Stimulated activated memory B cell treated with anti-CD40 and anti-IgM and Interleukin-4, amounts not matched to agents 10 μg/mL and 1 μg/mL and 100 μg/mL, for 72 hours (primary cell): ENCODE data around the gene C19orf38.

Experiments used
- ATAC-seq: fragments of 150-1000 bp; cut with Tn5 transposase; 2 replicates; pipeline ENCODE4 v1.10.0; 2021
- H3K27ac Mint-ChIP-seq: one replicate; pipeline ENCODE4 v1.8.0; 2022; ENCODE audit warnings: mild to moderate bottlenecking, mixed read lengths
- H3K27me3 Mint-ChIP-seq: one replicate; pipeline ENCODE4 v1.8.0; 2022; ENCODE audit warnings: mixed read lengths
- H3K36me3 Mint-ChIP-seq: one replicate; pipeline ENCODE4 v1.8.0; 2022; ENCODE audit warnings: mixed read lengths
- H3K4me1 Mint-ChIP-seq: one replicate; pipeline ENCODE4 v1.8.0; 2022; ENCODE audit warnings: mixed read lengths
- H3K4me3 Mint-ChIP-seq: one replicate; pipeline ENCODE4 v1.8.0; 2022; ENCODE audit warnings: mild to moderate bottlenecking, moderate library complexity, mixed read lengths
- H3K9me3 Mint-ChIP-seq: one replicate; pipeline ENCODE4 v1.8.0; 2022; ENCODE audit warnings: mixed read lengths

C19orf38 gene

DNA sequence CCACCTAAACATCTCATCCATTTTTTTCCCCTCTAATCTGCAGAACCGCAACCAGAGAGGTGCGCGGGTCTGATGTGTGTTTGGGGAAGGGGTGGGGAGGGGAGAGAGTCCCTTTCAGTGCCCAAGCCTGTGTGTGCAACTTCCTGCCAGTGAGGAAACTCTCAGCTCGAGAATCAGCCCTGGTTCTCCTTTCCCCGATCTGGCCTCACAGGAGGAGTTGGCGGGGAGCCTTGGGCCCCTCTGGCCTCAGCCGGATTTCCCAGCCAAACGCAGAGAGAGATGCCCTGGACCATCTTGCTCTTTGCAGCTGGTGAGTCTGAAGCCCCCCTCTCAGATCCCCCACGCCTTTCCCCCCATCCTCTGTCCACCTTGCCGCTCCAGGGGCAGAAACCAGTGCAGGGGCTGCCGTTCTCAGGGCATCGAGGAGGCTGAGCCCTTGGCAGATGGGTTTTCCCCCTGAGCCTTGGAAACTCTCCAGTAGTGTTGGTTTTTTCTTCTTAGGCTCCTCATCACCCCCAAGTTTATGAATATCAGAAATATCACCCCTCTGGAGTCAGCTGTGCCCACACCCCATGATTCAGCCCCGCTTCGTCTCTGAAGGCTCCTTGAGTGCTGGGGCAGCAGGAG, at the start of gene C19orf38:
TSS of gene C19orf38 (plus strand) at position 186 of the 627 bp plus-strand sequence. CDS start at position 280, 94 bp downstream.
- H3K9me3 Mint-ChIP-seq, result peaks cover 5% of the 10 kb centered on the region
- peak within 1 kb of the TSS; percentile 9 for H3K4me3 Mint-ChIP-seq
- peaks cover 8% of the 10 kb centered on the region for H3K4me1 Mint-ChIP-seq
- peak; percentile 58 for ATAC-seq
- H3K27me3 Mint-ChIP-seq, result peaks cover 41% of the 10 kb centered on the region
- H3K27ac Mint-ChIP-seq, result peak within 1 kb of the TSS; percentile 41
- H3K36me3 Mint-ChIP-seq, result peaks cover 5% of the 10 kb centered on the region

DNA sequence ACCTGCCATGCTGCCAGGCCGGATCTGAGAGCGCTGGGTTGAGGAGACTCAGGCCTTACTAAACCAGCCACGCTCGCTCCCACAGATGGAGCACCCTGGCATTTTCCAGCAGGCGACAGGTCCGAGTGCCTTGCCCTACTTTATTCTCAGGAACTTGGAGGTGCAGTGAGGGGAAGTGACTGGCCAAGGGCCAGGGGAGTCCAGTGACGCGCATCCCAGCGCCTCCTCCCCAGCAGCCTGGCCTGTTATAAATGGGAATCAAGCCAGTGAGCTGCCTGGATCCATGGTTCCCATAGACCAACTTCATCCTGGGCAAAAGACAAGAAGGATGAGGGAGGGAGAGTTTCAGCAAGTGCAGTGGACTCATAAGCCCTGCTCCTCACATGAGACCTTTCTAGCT, 47.7 kb upstream of the C19orf38 start:
- Mint-ChIP-seq H3K4me3 (no peak overlapping the region), H3K9me3 (no peaks in the 10 kb centered on the region), H3K27me3 (no peaks in the 10 kb centered on the region), H3K4me1 (peaks cover 23% of the 10 kb centered on the region), H3K27ac (peak overlapping the region; percentile 51), H3K36me3 (peaks cover 66% of the 10 kb centered on the region)
- ATAC-seq, result no peak

- Mint-ChIP-seq H3K27ac (no peak overlapping the region), H3K36me3 (peaks cover 60% of the 10 kb centered on the region)
Measured at GRCh38 chr19:10802479-10802878, 45.7 kb upstream of the C19orf38 start.

GRCh38 chr19:10803252-10803651, 45.0 kb upstream of the C19orf38 start:
- no peak overlapping the region for H3K4me3 Mint-ChIP-seq
- no peaks in the 10 kb centered on the region for H3K9me3 Mint-ChIP-seq
- peaks cover 61% of the 10 kb centered on the region for H3K36me3 Mint-ChIP-seq
- no peaks in the 10 kb centered on the region for H3K27me3 Mint-ChIP-seq
- H3K4me1 Mint-ChIP-seq, result peaks cover 8% of the 10 kb centered on the region
- ATAC-seq, result no peak
- H3K27ac Mint-ChIP-seq, result no peak overlapping the region

More at GRCh38 chr19:10802479-10802878, 45.7 kb upstream of the C19orf38 start:
- no peak for ATAC-seq
- Mint-ChIP-seq H3K4me1 (peaks cover 16% of the 10 kb centered on the region), H3K4me3 (no peak overlapping the region), H3K9me3 (no peaks in the 10 kb centered on the region), H3K27me3 (no peaks in the 10 kb centered on the region)

DNA sequence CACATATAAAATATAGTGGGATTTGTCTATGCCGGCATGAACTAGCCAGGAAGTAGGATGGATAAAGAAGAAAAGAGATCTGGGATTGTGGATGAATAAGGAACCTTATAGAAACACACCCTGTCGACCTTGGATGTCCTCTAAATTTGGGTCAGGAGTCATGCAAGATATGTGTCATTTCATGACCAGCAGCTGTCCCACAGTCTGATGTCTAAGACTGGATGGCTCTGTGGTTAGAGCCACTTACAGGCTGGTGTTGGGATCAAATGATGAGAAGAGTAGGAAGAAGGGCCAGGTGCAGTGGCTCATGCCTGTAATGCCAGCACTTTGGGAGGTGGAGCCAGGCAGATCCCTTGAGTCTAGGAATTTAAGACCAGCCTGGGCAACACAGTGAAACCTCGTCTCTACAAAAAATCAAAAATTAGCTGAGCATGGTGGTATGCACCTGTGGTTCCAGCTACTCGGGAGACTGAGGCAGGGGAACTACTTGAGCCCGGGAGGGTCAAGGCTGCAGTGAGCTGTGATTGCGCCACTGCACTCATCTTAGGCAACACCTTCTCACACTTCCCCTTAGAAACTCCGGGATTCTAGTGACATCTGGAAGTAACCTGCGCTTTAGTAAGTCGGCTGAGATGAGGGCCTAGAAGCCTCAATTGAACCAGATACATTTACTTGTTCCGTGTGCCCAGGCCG, 43.0 kb upstream of the C19orf38 start:
- Mint-ChIP-seq H3K27ac (no peak overlapping the region), H3K4me1 (peaks cover 19% of the 10 kb centered on the region), H3K4me3 (no peak overlapping the region), H3K36me3 (peaks cover 65% of the 10 kb centered on the region), H3K9me3 (no peaks in the 10 kb centered on the region), H3K27me3 (no peaks in the 10 kb centered on the region)
- no peak for ATAC-seq

- Mint-ChIP-seq H3K9me3 (no peaks in the 10 kb centered on the region), H3K27ac (no peak overlapping the region), H3K4me1 (peaks cover 21% of the 10 kb centered on the region), H3K27me3 (no peaks in the 10 kb centered on the region), H3K36me3 (peaks cover 65% of the 10 kb centered on the region), H3K4me3 (no peak overlapping the region)
- ATAC-seq, result no peak
Measured at GRCh38 chr19:10805758-10806247, 42.4 kb upstream of the C19orf38 start.

DNA sequence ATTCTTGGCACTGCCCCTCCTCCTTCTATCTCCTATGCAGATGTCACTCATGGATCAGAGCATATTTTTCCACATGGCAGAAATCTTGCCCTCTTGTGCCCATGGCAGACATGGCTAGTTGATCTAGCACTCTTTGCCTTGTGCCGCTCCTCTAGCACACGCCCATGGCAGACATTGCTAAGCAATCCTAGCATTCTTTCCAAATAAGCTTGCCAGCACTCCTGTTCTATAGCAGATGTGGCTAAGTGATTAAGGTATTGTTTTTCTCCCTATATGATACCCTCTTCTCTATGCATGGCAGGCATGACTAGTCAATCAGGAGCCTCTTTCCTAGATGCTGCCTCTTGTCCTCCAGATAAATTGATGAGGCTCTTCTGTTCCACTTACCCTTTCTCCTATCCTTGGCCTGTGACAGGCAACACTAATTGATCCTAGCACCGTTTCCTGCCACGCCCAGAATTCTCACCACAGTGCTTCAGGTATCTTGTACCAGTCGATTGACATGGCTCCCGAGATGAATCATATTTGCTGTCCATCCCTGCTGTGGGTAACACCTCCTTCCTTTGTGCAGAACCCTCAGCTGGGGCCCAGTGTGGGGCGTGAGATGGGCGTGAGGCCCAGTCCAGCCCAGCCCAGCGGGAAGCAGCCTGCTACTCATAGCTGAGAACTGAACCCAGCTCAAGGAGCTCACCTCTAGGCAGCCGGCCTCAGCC, 39.1 kb upstream of the C19orf38 start:
- Mint-ChIP-seq H3K4me1 (peaks cover 25% of the 10 kb centered on the region), H3K36me3 (peaks cover 66% of the 10 kb centered on the region), H3K27me3 (no peaks in the 10 kb centered on the region), H3K4me3 (no peak overlapping the region), H3K27ac (no peak overlapping the region), H3K9me3 (no peaks in the 10 kb centered on the region)
- no peak for ATAC-seq

DNA sequence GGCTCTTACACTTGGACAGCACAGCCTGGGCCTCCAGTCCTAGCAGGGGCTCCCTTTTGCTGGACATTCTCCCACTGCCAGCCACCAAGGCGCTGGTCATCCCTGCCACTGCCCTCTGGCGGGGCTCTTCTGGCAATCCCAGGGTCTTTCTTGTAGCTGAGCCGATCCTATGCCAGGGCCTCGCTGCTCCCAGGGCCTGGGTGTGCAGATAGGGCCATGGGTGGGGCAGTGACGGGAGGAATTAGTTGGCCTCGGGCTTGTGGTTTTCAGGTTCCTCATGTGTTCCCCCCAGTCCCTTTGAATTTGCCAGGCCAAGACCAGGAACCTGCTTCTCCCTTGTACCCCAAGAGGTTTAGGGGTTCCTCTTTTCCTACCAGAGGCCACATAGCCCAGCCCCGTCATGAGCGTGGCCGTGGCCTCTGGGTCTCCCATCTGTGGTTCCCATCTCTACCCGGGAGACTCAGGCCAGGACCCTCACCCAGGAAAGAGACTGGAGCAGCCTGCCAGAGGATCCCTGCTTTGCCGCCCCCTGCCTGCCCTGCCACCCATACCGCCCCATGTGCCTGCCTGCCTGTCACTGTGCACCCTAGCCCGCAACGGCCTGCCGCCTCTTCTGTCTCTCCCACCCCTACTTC, 38.4 kb upstream of the C19orf38 start:
- no peak for ATAC-seq
- Mint-ChIP-seq H3K4me1 (peaks cover 25% of the 10 kb centered on the region), H3K36me3 (peaks cover 65% of the 10 kb centered on the region), H3K27me3 (no peaks in the 10 kb centered on the region), H3K4me3 (no peak overlapping the region), H3K9me3 (no peaks in the 10 kb centered on the region), H3K27ac (peak overlapping the region; percentile 46)

GRCh38 chr19:10811391-10812111, 36.7 kb upstream of the C19orf38 start:
- Mint-ChIP-seq H3K4me1 (peaks cover 25% of the 10 kb centered on the region), H3K27me3 (no peaks in the 10 kb centered on the region)

DNA sequence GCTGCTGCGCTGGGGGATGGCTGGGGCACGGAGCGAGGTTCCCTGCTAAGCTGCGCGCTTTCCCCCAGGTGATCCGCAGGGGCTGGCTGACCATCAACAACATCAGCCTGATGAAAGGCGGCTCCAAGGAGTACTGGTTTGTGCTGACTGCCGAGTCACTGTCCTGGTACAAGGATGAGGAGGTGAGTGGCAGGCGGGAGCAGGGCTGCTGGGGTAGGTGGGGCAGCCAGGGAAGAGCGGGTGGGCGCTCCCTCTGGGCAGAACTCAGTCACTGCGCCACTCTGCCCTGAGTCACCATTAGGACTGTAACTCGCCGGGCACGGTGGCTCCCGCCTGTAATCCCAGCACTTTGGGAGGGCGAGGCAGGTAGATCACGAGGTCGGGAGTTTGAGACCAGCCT, 36.0 kb upstream of the C19orf38 start:
- Mint-ChIP-seq H3K36me3 (peaks cover 52% of the 10 kb centered on the region), H3K27ac (no peak overlapping the region), H3K4me1 (peaks cover 25% of the 10 kb centered on the region)

More at GRCh38 chr19:10811391-10812111, 36.7 kb upstream of the C19orf38 start:
- H3K9me3 Mint-ChIP-seq, result no peaks in the 10 kb centered on the region
- H3K27ac Mint-ChIP-seq, result no peak overlapping the region
- ATAC-seq, result peak; percentile 13
- peaks cover 52% of the 10 kb centered on the region for H3K36me3 Mint-ChIP-seq
- no peak overlapping the region for H3K4me3 Mint-ChIP-seq

GRCh38 chr19:10812902-10813404, 35.3 kb upstream of the C19orf38 start:
- Mint-ChIP-seq H3K9me3 (no peaks in the 10 kb centered on the region), H3K36me3 (peaks cover 50% of the 10 kb centered on the region), H3K27me3 (no peaks in the 10 kb centered on the region), H3K4me3 (no peak overlapping the region), H3K27ac (peak overlapping the region; percentile 60), H3K4me1 (peaks cover 25% of the 10 kb centered on the region)
- no peak for ATAC-seq

More for the DNA sequence above, 36.0 kb upstream of the C19orf38 start:
- H3K27me3 Mint-ChIP-seq, result no peaks in the 10 kb centered on the region
- H3K4me3 Mint-ChIP-seq, result no peak overlapping the region
- ATAC-seq, result no peak
- no peaks in the 10 kb centered on the region for H3K9me3 Mint-ChIP-seq

GRCh38 chr19:10815007-10815536, 33.1 kb upstream of the C19orf38 start:
- Mint-ChIP-seq H3K9me3 (no peaks in the 10 kb centered on the region), H3K4me1 (peaks cover 12% of the 10 kb centered on the region), H3K27me3 (no peaks in the 10 kb centered on the region), H3K4me3 (no peak overlapping the region), H3K36me3 (peaks cover 41% of the 10 kb centered on the region), H3K27ac (peak overlapping the region; percentile 9)
- ATAC-seq, result no peak

DNA sequence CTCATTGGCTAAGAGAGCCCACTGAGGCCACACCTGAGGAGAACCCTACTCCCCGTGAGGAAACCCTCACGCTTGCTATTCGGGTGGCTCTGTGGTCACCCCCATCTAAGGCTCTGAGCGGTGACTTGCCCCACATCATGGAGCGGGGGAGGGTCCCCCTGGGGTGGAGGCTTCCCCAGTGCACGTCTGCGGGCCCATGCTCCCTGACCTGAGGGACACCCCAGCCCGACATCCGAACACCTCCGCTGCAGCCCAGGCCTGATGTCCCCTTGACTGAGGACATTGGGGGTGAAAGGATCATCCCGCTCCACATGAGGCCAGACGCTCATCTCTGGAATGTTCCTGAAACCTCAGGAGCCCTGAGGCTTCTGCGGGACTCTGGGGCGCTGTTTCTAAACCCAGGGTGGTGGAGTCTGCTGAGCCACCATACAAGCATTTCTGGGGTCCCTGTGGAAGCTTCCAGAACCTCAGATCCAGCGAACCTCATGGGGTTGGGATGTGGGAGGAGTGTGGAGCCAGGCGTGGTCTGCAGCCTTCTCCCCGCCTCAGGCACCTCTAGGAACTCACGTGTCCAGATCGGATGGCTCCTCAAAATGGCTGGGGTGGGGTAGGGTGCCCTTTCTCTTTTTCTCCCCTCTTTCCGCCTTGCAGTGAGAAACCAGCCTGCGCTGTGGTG, 32.1 kb upstream of the C19orf38 start:
- peaks cover 8% of the 10 kb centered on the region for H3K4me1 Mint-ChIP-seq
- no peaks in the 10 kb centered on the region for H3K27me3 Mint-ChIP-seq
- peaks cover 43% of the 10 kb centered on the region for H3K36me3 Mint-ChIP-seq
- H3K27ac Mint-ChIP-seq, result peak overlapping the region; percentile 49
- H3K4me3 Mint-ChIP-seq, result no peak overlapping the region
- no peaks in the 10 kb centered on the region for H3K9me3 Mint-ChIP-seq
- ATAC-seq, result no peak

- no peaks in the 10 kb centered on the region for H3K27me3 Mint-ChIP-seq
- peak overlapping the region; percentile 49 for H3K27ac Mint-ChIP-seq
- peaks cover 44% of the 10 kb centered on the region for H3K36me3 Mint-ChIP-seq
- ATAC-seq, result no peak
- no peak overlapping the region for H3K4me3 Mint-ChIP-seq
- H3K9me3 Mint-ChIP-seq, result no peaks in the 10 kb centered on the region
- peaks cover 8% of the 10 kb centered on the region for H3K4me1 Mint-ChIP-seq
Measured at GRCh38 chr19:10816691-10817090, 31.5 kb upstream of the C19orf38 start.
